H1 (cell line): ENCODE results near the gene RHOBTB3. TPM values are rescaled to one million over a fixed set of nuclear protein-coding genes. Genes with fewer than 3 reads are reported as not detected.

Source experiments
- CTCF ChIA-PET: fragments of 300-600 bp; sonication (Branson Sonifier 250); formaldehyde crosslinking; loops from one replicate; lab custom pipeline; 2021; ENCODE audit not compliant: partially characterized antibody; lab: Charles Lee
- POLR2A ChIA-PET: fragments of 300-600 bp; sonication (Branson Sonifier 250); formaldehyde crosslinking; loops from one replicate; lab custom pipeline; 2021; ENCODE audit warnings: inconsistent platforms; ENCODE audit not compliant: partially characterized antibody; lab: Charles Lee
- DNase-seq, 2 experiments: peaks; one replicate each; pipeline versions ENCODE4 v3.0.0 to v3.0.0-alpha.2; 2010 to 2022; ENCODE audit warnings: low spot score in 2 of 2, low read depth in 1 of 2, mixed read lengths in 1 of 2
- FAIRE-seq: peaks from 2 replicates; lab custom pipeline; 2011; peaks lifted over from hg19 to GRCh38; lab: Jason Lieb, UNC
- H2AFZ ChIP-seq: 2 replicates; pipeline ENCODE4 v1.8.1; 2012; ENCODE audit warnings: low read length, inconsistent platforms
- H2AK5ac ChIP-seq: 2 replicates; pipeline ENCODE4 v1.6.1; 2013; ENCODE audit warnings: low read depth, low read length
- H2BK120ac ChIP-seq: replicated peaks from 2 replicates; pipeline ENCODE3; 2013; ENCODE audit warnings: low read depth, low read length, inconsistent platforms
- H2BK12ac ChIP-seq: 2 replicates; pipeline ENCODE4 v1.6.1; 2013; ENCODE audit warnings: low read depth, low read length
- H2BK15ac ChIP-seq: 2 replicates; pipeline ENCODE4 v1.6.1; 2013; ENCODE audit warnings: low read length
- H2BK20ac ChIP-seq: 2 replicates; pipeline ENCODE4 v1.6.1; 2013; ENCODE audit warnings: low read length
- H2BK5ac ChIP-seq: 2 replicates; pipeline ENCODE4 v1.6.1; 2013; ENCODE audit warnings: low read depth, low read length
- H3K14ac ChIP-seq: 2 replicates; pipeline ENCODE4 v1.6.1; 2013; ENCODE audit warnings: inconsistent platforms; ENCODE audit not compliant: insufficient read length
- H3K18ac ChIP-seq: 2 replicates; pipeline ENCODE4 v1.6.1; 2013; ENCODE audit warnings: low read length; ENCODE audit errors: extremely low read depth
- H3K23ac ChIP-seq: 2 replicates; pipeline ENCODE4 v1.6.1; 2013; ENCODE audit warnings: inconsistent platforms; ENCODE audit not compliant: insufficient read length
- H3K23me2 ChIP-seq: 2 replicates; pipeline ENCODE4 v1.6.1; 2013; ENCODE audit warnings: low read depth, low read length
- H3K27ac ChIP-seq: 2 replicates; pipeline ENCODE4 v1.6.1; 2011; ENCODE audit warnings: low read depth, low read length, inconsistent platforms
- H3K27me3 ChIP-seq, 4 experiments: replicated peaks in 1 of 4; 1 replicate in 1 of 4; 2 replicates in 3 of 4; pipeline versions ENCODE4 v1.6.1 to v1.8.1; 2011 to 2013; ENCODE audit warnings: low read length in 3 of 4, mild to moderate bottlenecking in 3 of 4, inconsistent platforms in 2 of 4, mixed read lengths in 2 of 4, moderate library complexity in 1 of 4; ENCODE audit not compliant: control insufficient read depth in 3 of 4, insufficient read depth in 3 of 4; ENCODE audit errors: extremely low read depth in 1 of 4
- H3K36me3 ChIP-seq, 4 experiments: 2 replicates each; pipeline versions ENCODE4 v1.6.1 to v1.8.1; 2011 to 2013; ENCODE audit warnings: mild to moderate bottlenecking in 4 of 4, low read length in 3 of 4, moderate library complexity in 2 of 4, control low read depth in 1 of 4, inconsistent platforms in 1 of 4; ENCODE audit not compliant: insufficient read depth in 4 of 4, control insufficient read depth in 2 of 4
- H3K4ac ChIP-seq: replicated peaks from 2 replicates; pipeline ENCODE3; 2013; ENCODE audit warnings: low read length, low read depth, mixed read lengths, inconsistent platforms; ENCODE audit not compliant: insufficient read length
- H3K4me1 ChIP-seq, 4 experiments: replicated peaks in 1 of 4; 1 replicate in 1 of 4; 2 replicates in 3 of 4; pipeline versions ENCODE4 v1.6.1 to v1.8.1; 2011 to 2013; ENCODE audit warnings: low read length in 3 of 4, inconsistent platforms in 2 of 4, mixed read lengths in 1 of 4; ENCODE audit not compliant: insufficient read depth in 4 of 4, control insufficient read depth in 3 of 4
- H3K4me2 ChIP-seq, 2 experiments: 2 replicates each; pipeline versions ENCODE4 v1.6.1 to v1.8.1; 2011 to 2013; ENCODE audit warnings: low read depth in 2 of 2, low read length in 2 of 2, control low read depth in 1 of 2, inconsistent platforms in 1 of 2, mild to moderate bottlenecking in 1 of 2; ENCODE audit not compliant: insufficient read depth in 1 of 2
- H3K4me3 ChIP-seq, 4 experiments: fragments of 200-600, 300-600 bp in 1 of 4; sonication (generic), shearing (Covaris generic), sonication (Bioruptor Twin) in 1 of 4; 2 replicates each; pipeline versions ENCODE4 v1.5.1 to v1.8.1; 2011 to 2016; ENCODE audit warnings: low read length in 4 of 4, low read depth in 3 of 4, control low read depth in 2 of 4, inconsistent platforms in 2 of 4, mild to moderate bottlenecking in 2 of 4, mixed read lengths in 1 of 4, moderate library complexity in 1 of 4; ENCODE audit not compliant: insufficient read depth in 2 of 4; ENCODE audit errors: extremely low read depth in 1 of 4
- H3K56ac ChIP-seq: replicated peaks from 2 replicates; pipeline ENCODE3; 2013; ENCODE audit warnings: low read depth, mild to moderate bottlenecking, mixed read lengths, low read length, inconsistent platforms; ENCODE audit not compliant: insufficient read length
- H3K79me1 ChIP-seq: 2 replicates; pipeline ENCODE4 v1.6.1; 2013; ENCODE audit warnings: low read depth, low read length, control low read depth
- H3K79me2 ChIP-seq, 2 experiments: 2 replicates each; pipeline versions ENCODE4 v1.6.1 to v1.8.1; 2012 to 2013; ENCODE audit warnings: low read length in 2 of 2, mild to moderate bottlenecking in 2 of 2, inconsistent platforms in 1 of 2; ENCODE audit not compliant: insufficient read depth in 2 of 2, control insufficient read depth in 1 of 2
- H3K9ac ChIP-seq, 4 experiments: replicated peaks in 1 of 4; 1 replicate in 1 of 4; 2 replicates in 3 of 4; pipeline versions ENCODE4 v1.6.1 to v1.8.1; 2011 to 2013; ENCODE audit warnings: low read depth in 3 of 4, low read length in 3 of 4, control low read depth in 2 of 4, mild to moderate bottlenecking in 2 of 4, moderate library complexity in 2 of 4, inconsistent platforms in 1 of 4; ENCODE audit errors: extremely low read depth in 1 of 4
- H3K9me3 ChIP-seq, 2 experiments: 2 replicates each; pipeline versions ENCODE4 v1.6.1 to v1.8.1; 2012 to 2013; ENCODE audit warnings: mild to moderate bottlenecking in 2 of 2, moderate library complexity in 2 of 2, control low read depth in 1 of 2, inconsistent platforms in 1 of 2, low read depth in 1 of 2, low read length in 1 of 2, mixed read lengths in 1 of 2; ENCODE audit not compliant: insufficient read depth in 2 of 2
- H4K20me1 ChIP-seq, 2 experiments: replicated peaks in 1 of 2; 2 replicates each; pipeline versions ENCODE3 to v1.8.1; 2011 to 2013; ENCODE audit warnings: inconsistent platforms in 2 of 2, low read length in 2 of 2, mild to moderate bottlenecking in 1 of 2; ENCODE audit not compliant: insufficient read depth in 2 of 2, control insufficient read depth in 1 of 2
- H4K5ac ChIP-seq: 2 replicates; pipeline ENCODE4 v1.6.1; 2013; ENCODE audit warnings: low read length, low read depth, mixed read lengths, inconsistent platforms; ENCODE audit not compliant: insufficient read length
- H4K8ac ChIP-seq: 2 replicates; pipeline ENCODE4 v1.8.0; 2013; ENCODE audit warnings: mild to moderate bottlenecking, moderate library complexity, low read length, inconsistent platforms; ENCODE audit not compliant: insufficient read depth; ENCODE audit errors: extremely low read depth
- H4K91ac ChIP-seq: replicated peaks from 2 replicates; pipeline ENCODE3; 2013; ENCODE audit warnings: low read length, mixed read lengths, inconsistent platforms; ENCODE audit not compliant: insufficient read length
- ASH2L ChIP-seq: fragments of 200-600, 300-600 bp; sonication (generic); IDR thresholded peaks from one replicate; pipeline ENCODE4 v1.7.1; 2017; ENCODE audit warnings: low read length
- BACH1 ChIP-seq: IDR thresholded peaks from 2 replicates; pipeline ENCODE4 v1.6.1; 2012; ENCODE audit warnings: low read length, improper control_type of control experiment
- CREB1 ChIP-seq: IDR thresholded peaks from 2 replicates; pipeline ENCODE4 v1.6.1; 2012; ENCODE audit warnings: inconsistent platforms
- CTBP2 ChIP-seq: IDR thresholded peaks from 2 replicates; pipeline ENCODE4 v1.7.0; 2011; ENCODE audit warnings: borderline replicate concordance, mild to moderate bottlenecking, moderate library complexity, mixed read lengths, low read length; ENCODE audit not compliant: insufficient read depth, insufficient read length
- EP300 ChIP-seq, 2 experiments: IDR thresholded peaks; 1 replicate in 1 of 2; 2 replicates in 1 of 2; pipeline ENCODE4 v1.6.1; 2011 to 2012; ENCODE audit warnings: low read depth in 2 of 2, low read length in 2 of 2, mild to moderate bottlenecking in 2 of 2, borderline replicate concordance in 1 of 2, inconsistent platforms in 1 of 2, moderate library complexity in 1 of 2
- GABPA ChIP-seq: IDR thresholded peaks from 2 replicates; pipeline ENCODE4 v1.6.1; 2011; ENCODE audit warnings: mild to moderate bottlenecking, low read length, moderate library complexity, borderline replicate concordance; ENCODE audit not compliant: insufficient read depth
- SP1 ChIP-seq: IDR thresholded peaks from 2 replicates; pipeline ENCODE4 v1.6.1; 2011; ENCODE audit warnings: low read depth, low read length
- SUZ12 ChIP-seq: fragments of 200-600 bp; sonication (generic); IDR thresholded peaks from 2 replicates; pipeline ENCODE4 v1.6.1; 2012; ENCODE audit warnings: mild to moderate bottlenecking, inconsistent platforms, low read length, moderate library complexity, mixed read lengths
- ZNF274 ChIP-seq: IDR thresholded peaks from 2 replicates; pipeline ENCODE4 v1.7.0; 2012; ENCODE audit warnings: low read length, borderline replicate concordance; ENCODE audit errors: extremely low read depth
- WGBS, 2 experiments: shearing (Covaris generic) in 1 of 2; methylation state at CpG; one replicate each; pipeline versions ENCODE4 v1.1.6 to v1.1.7; 2013 to 2015; ENCODE audit warnings: low lambda C conversion rate in 2 of 2, mixed read lengths in 2 of 2, inconsistent platforms in 1 of 2, low coverage in 1 of 2, missing lambda C conversion rate in 1 of 2; ENCODE audit not compliant: insufficient replicate concordance in 2 of 2, insufficient coverage in 1 of 2, insufficient read length in 1 of 2; ENCODE audit errors: extremely low coverage in 1 of 2, missing lambda C conversion rate in 1 of 2; 5-methylcytosine and 5-hydroxymethylcytosine counted together
- polyA plus RNA-seq, 7 experiments: library from polyadenylated mRNA; depleted of rRNA in 3 of 7; stranded (reverse) in 5 of 7; unstranded in 2 of 7; fragments of >200 nt in 5 of 7; fragments of 200-250 nt in 2 of 7; gene quantifications; 1 replicate in 5 of 7; 2 replicates in 1 of 7; 4 replicates in 1 of 7; pipeline versions ENCODE4 v1.2.1 to v1.2.3, GENCODE V29; 2011 to 2013; ENCODE audit warnings: missing spikeins in 2 of 7, mixed read lengths in 2 of 7
- total RNA-seq: library from RNA; stranded (reverse); fragmentation: NEBNext Ultra II Directional; extraction: Animal tissue kit (Norgen Biotek cat#: 25700); gene quantifications from 2 replicates; pipeline ENCODE4 v1.2.1, GENCODE V29; 2021
- TF ChIP-seq, protein P1 (sequence below): IDR thresholded peaks from 2 replicates; pipeline ENCODE4 v1.6.1; 2011; ENCODE audit warnings: low read length, improper control_type of control experiment

Gene RHOBTB3
- total and polyA plus RNA-seq, 2 of the 8 experiments (the other 6 are each of a cell fraction or from before 2014, with no cell fraction given) = 8.2 to 17.5 TPM

DNA sequence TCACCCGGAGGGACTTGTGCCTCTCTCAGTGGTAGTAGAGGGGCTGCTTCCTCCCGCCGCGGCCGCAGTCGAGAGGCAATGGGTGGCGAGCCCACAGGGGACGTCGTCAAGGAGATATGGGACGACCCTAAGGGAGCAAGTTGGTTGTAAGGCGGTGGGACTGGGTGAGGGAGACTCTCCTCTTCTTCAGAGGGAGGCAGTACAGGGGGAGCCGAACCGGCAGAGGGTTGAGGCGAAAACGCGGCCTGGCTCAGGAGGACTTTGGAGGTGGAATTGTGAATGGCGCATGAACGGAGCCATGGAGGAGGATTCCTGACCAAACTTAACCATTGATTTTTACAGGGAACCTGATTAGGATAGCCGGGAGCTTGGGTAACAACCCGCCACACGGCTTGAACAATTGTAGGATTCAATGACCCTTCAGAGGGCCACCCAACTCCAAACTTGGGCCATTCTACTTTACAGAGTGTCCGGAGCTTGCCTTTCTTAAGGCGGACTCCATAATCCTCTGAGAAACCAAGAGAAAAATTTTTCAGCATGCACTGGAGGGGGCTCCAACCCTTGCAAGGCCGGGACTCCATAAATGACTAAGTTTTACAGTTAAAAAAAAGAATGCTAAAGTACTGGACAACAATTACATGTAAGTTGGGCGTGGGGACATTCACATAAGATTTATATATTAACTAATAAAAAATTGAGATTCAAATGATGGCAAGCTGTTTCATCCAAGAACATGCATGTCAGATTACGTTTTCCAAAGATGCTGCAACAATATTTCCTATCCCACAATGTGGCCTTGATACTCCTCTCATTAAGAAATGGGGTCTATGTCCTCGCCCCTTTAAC lies 19.4 kb upstream of the RHOBTB3 start:
- peak overlapping the region; percentile 70 to 85 (median 76) for H3K4me3 ChIP-seq
- no peak overlapping the region for H3K14ac ChIP-seq
- no peak overlapping the region for H2BK120ac ChIP-seq
- H2BK5ac ChIP-seq = no peak overlapping the region
- H3K4me1 ChIP-seq = peaks cover 2 to 10% (median 5%) of the 10 kb centered on the region in 4 experiments; a peak in 3 of 7 replicates
- peak overlapping the region in 1 of 4 experiments; percentile 50; a peak in 2 of 7 replicates for H3K9ac ChIP-seq
- peaks cover 9% of the 10 kb centered on the region for H3K23me2 ChIP-seq
- no peaks in the 10 kb centered on the region for H3K79me2 ChIP-seq
- WGBS, 2 experiments = 30% methylated on average over 26 of the region's 27 CpGs; no CpG with 5 or more reads in 1 of the 2 experiments
- no peaks in the 10 kb centered on the region for H4K20me1 ChIP-seq
- no peaks in the 10 kb centered on the region for H3K36me3 ChIP-seq
- no peak overlapping the region for H2AK5ac ChIP-seq
- H2BK15ac ChIP-seq = no peak overlapping the region
- H3K9me3 ChIP-seq = no peaks in the 10 kb centered on the region
- CTCF ChIA-PET = interaction anchor here (0.9 to 1.7 kb wide), 4 partner anchors 17 to 71 kb away, joined by 3 to 4 read pairs (median 3); partner anchors contain the start of gene RHOBTB3
- POLR2A ChIA-PET = interaction anchor here (0.8 to 4.3 kb wide), 9 partner anchors 10 to 65 kb away, joined by 3 to 24 read pairs (median 4); partner anchors contain the start of genes RFESD and RHOBTB3
- H3K23ac ChIP-seq = no peak overlapping the region
- H3K27ac ChIP-seq = no peak overlapping the region
- FAIRE-seq (no peak), DNase-seq (peak in 1 of 2 experiments; percentile 83)
- no peak overlapping the region for H3K4ac ChIP-seq
- H3K4me2 ChIP-seq = peak overlapping the region; percentile 83 to 84
- no peak overlapping the region for H2BK20ac ChIP-seq
- peak overlapping the region; percentile 83; the same call in 1 of the 2 replicates for H3K18ac ChIP-seq
- H4K8ac ChIP-seq = no peak overlapping the region
- H3K56ac ChIP-seq = no peak overlapping the region
- H2BK12ac ChIP-seq = peak overlapping the region; percentile 68; the same call in 1 of the 2 replicates
- no peaks in the 10 kb centered on the region for H3K79me1 ChIP-seq
- H2AFZ ChIP-seq = peak overlapping the region; percentile 99
- H3K27me3 ChIP-seq = peaks cover 0 to 11% (median 9%) of the 10 kb centered on the region in 4 experiments; a peak in 6 of 7 replicates
- H4K91ac ChIP-seq = no peak overlapping the region
- no peak overlapping the region for H4K5ac ChIP-seq
- TF ChIP-seq BACH1 (no peak), EP300 (IDR thresholded peaks at IDR 0.05; ENCODE audit: borderline replicate concordance in 1 of 2, low read depth in 2 of 2, low read length in 2 of 2) (no peak), ASH2L (peak; percentile 50), ZNF274 (no peak), SP1 (peak; percentile 96), CREB1 (no peak), CTBP2 (peak; percentile 39), GABPA (no peak), SUZ12 (0 out of 2 replicates have a peak, but pooled peaks have one; percentile 2)
- TF ChIP-seq, protein P1, sequence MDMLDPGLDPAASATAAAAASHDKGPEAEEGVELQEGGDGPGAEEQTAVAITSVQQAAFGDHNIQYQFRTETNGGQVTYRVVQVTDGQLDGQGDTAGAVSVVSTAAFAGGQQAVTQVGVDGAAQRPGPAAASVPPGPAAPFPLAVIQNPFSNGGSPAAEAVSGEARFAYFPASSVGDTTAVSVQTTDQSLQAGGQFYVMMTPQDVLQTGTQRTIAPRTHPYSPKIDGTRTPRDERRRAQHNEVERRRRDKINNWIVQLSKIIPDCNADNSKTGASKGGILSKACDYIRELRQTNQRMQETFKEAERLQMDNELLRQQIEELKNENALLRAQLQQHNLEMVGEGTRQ = no peak
